Activated CD8-positive, alpha-beta T cell treated with anti-CD3 and anti-CD28 coated beads for 36 hours (primary cell): ENCODE measurements around the gene AUTS2. TPM values are rescaled to one million over a fixed set of nuclear protein-coding genes. Genes with fewer than 3 reads are reported as not detected.

ENCODE experiments used
- ATAC-seq: fragments of 200-7000 bp; cut with Tn5 transposase; one replicate; pipeline ENCODE4 v1.10.0; 2021; ENCODE audit warnings: mild to moderate bottlenecking, moderate library complexity
- CTCF ChIA-PET: fragments of 350-600 bp; sonication (Branson Sonifier 250); formaldehyde crosslinking; loops from one replicate; lab custom pipeline; 2021; ENCODE audit warnings: antibody characterized with exemption; lab: Charles Lee
- POLR2A ChIA-PET: fragments of 350-600 bp; sonication (Branson Sonifier 250); formaldehyde crosslinking; loops from one replicate; lab custom pipeline; 2021; ENCODE audit warnings: antibody characterized with exemption; lab: Charles Lee
- DNase-seq: peaks from one replicate; pipeline ENCODE4 v3.0.0-alpha.2; 2020
- H3K27ac Mint-ChIP-seq: one replicate; pipeline ENCODE4 v1.8.0; 2021; ENCODE audit warnings: mild to moderate bottlenecking, mixed read lengths
- H3K27me3 Mint-ChIP-seq: one replicate; pipeline ENCODE4 v1.8.0; 2021; ENCODE audit warnings: mixed read lengths
- H3K36me3 Mint-ChIP-seq: one replicate; pipeline ENCODE4 v1.8.0; 2021; ENCODE audit warnings: low read depth, mixed read lengths
- H3K4me1 Mint-ChIP-seq: one replicate; pipeline ENCODE4 v1.8.0; 2021; ENCODE audit warnings: low read depth, mixed read lengths
- H3K4me3 Mint-ChIP-seq: one replicate; pipeline ENCODE4 v1.8.0; 2021; ENCODE audit warnings: mild to moderate bottlenecking, moderate library complexity, mixed read lengths
- H3K9me3 Mint-ChIP-seq: one replicate; pipeline ENCODE4 v1.8.0; 2021; ENCODE audit warnings: mixed read lengths
- CTCF ChIP-seq: fragments of 200-600 bp; IDR thresholded peaks from one replicate; pipeline ENCODE4 v1.8.0; 2022; ENCODE audit warnings: antibody characterized with exemption, mild to moderate bottlenecking
- intact Hi-C: fragments of 100-400 bp; cut with micrococcal nuclease; formaldehyde crosslinking; loops from one replicate; pipeline ENCODE4 v1.10.0; 2022
- total RNA-seq, 2 experiments: library from RNA; stranded (reverse); gene quantifications; one replicate each; pipeline ENCODE4 v1.2.3, GENCODE V29; 2021

AUTS2 gene
- total RNA-seq, 2 experiments from 2014 or later, result 3.1 to 3.3 TPM

DNA sequence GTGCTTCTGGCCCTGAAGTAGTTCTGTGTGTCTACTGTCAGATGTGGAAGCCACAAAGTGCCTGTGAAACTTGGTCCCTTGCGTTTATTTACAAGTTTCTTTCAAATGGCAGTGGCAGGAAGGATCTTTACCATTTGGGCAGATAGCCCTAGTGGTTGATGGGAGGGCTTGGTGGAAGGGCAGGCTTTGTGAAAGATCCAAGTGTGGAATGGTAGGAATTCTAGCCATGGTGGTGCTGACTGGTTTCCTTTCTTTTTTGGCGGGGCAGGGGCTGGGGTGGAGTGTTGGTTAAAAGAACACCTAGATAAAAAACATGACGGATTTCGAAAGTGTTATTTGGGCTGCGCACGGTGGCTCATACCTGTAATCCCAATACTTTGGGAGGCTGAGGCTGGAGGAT, 27.0 kb downstream of the AUTS2 start:
- POLR2A ChIA-PET, result no interaction called here
- Mint-ChIP-seq H3K4me3 (no peak overlapping the region), H3K27ac (no peak overlapping the region), H3K27me3 (peaks cover 10% of the 10 kb centered on the region), H3K36me3 (no peaks in the 10 kb centered on the region), H3K9me3 (no peaks in the 10 kb centered on the region), H3K4me1 (no peaks in the 10 kb centered on the region)
- intact Hi-C loops, result no loop called here
- ATAC-seq (no peak), DNase-seq (no peak)
- no peak for TF ChIP-seq CTCF
- CTCF ChIA-PET, result no interaction called here

DNA sequence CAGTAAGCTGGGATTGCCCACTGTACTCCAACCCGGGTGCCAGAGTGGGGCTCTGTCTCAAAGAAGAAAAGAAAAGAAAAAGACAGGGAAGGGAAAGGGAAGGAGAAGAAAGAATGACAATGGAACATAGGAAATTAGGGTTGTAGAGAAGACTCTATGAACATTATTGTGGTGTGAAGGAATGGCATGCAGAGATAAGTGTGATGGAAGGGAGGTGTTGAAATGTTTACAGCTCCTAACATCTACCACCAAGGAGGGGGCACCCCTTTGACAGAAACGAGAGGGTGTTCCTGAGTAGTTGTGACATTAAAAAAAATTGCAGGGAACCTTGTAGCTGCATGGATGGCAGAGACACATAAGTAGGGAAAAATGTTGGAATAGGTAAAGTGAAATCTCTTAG, 27.5 kb downstream of the AUTS2 start:
- ATAC-seq (no peak), DNase-seq (no peak)
- Mint-ChIP-seq H3K36me3 (no peaks in the 10 kb centered on the region), H3K27ac (no peak overlapping the region), H3K9me3 (no peaks in the 10 kb centered on the region), H3K4me1 (no peaks in the 10 kb centered on the region), H3K4me3 (no peak overlapping the region), H3K27me3 (peaks cover 9% of the 10 kb centered on the region)
- intact Hi-C loops, result no loop called here
- POLR2A ChIA-PET, result no interaction called here
- no peak for TF ChIP-seq CTCF
- CTCF ChIA-PET, result no interaction called here

- ATAC-seq (peak; percentile 53), DNase-seq (peak; percentile 12)
- H3K27ac Mint-ChIP-seq, result no peak overlapping the region
- H3K4me3 Mint-ChIP-seq, result no peak overlapping the region
- H3K4me1 Mint-ChIP-seq, result no peaks in the 10 kb centered on the region
- H3K27me3 Mint-ChIP-seq, result peaks cover 10% of the 10 kb centered on the region
- intact Hi-C loops, result no loop called here
- H3K9me3 Mint-ChIP-seq, result no peaks in the 10 kb centered on the region
- no peak for TF ChIP-seq CTCF
- no peaks in the 10 kb centered on the region for H3K36me3 Mint-ChIP-seq
- POLR2A ChIA-PET, result no interaction called here
- CTCF ChIA-PET, result no interaction called here
Measured at GRCh38 chr7:69630292-69630691, 32.0 kb downstream of the AUTS2 start.

DNA sequence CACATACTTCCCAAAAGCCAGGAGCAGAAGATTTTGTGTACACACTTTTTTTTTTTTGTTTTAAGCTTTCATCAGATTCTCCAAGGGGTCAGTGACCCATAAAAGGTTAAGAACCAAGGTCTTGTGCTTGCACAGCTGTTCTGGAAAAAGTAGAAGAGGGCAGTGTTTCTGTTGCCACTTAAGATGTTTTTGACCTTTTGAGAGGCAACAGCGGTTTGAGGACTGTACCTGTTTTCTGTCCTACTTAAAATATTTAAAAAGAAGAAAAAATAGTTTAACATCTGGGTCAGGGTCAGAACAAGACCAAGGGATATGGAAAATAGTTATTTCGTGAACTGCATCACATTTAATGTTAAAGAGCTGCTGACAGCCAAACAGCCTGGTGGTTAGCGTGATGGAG, 32.9 kb downstream of the AUTS2 start:
- H3K4me3 Mint-ChIP-seq, result no peak overlapping the region
- CTCF ChIA-PET, result no interaction called here
- no peak overlapping the region for H3K27ac Mint-ChIP-seq
- H3K27me3 Mint-ChIP-seq, result peaks cover 10% of the 10 kb centered on the region
- ATAC-seq (no peak), DNase-seq (no peak)
- intact Hi-C loops, result no loop called here
- H3K9me3 Mint-ChIP-seq, result no peaks in the 10 kb centered on the region
- H3K36me3 Mint-ChIP-seq, result no peaks in the 10 kb centered on the region
- H3K4me1 Mint-ChIP-seq, result no peaks in the 10 kb centered on the region
- TF ChIP-seq CTCF, result no peak
- POLR2A ChIA-PET, result no interaction called here

DNA sequence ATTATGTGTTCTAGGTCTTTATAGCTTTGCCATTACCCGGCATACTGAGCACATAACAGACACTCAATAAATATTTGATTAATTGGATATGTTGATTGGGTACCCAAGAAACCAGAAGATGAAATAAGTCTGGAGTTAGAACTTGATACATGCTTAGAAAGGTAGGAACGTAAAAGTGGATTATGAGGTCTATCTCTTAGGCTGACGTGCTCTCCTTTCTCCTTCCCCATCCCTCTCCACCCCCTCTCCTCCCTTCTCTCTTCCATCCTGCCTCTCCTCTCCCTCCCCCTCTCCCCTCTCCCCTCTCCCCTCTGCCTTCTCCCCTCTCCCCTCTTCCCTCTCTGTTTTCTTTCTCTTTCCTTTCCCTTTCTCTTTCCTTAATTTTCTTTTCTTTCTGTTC, 34.0 kb downstream of the AUTS2 start:
- ATAC-seq, result no peak
- Mint-ChIP-seq H3K9me3 (no peaks in the 10 kb centered on the region), H3K27ac (no peak overlapping the region), H3K36me3 (no peaks in the 10 kb centered on the region), H3K27me3 (peaks cover 10% of the 10 kb centered on the region), H3K4me3 (no peak overlapping the region), H3K4me1 (no peaks in the 10 kb centered on the region)
- intact Hi-C loops, result no loop called here
- TF ChIP-seq CTCF, result no peak
- no peak for DNase-seq
- ChIA-PET CTCF (no interaction called here), POLR2A (no interaction called here)
